HS-27A (cell line): ENCODE results near the gene MTCH2.
"Not testable (repeated sequence)": the region's sequence is repeated elsewhere in the genome, so short reads cannot be mapped to it uniquely, and the experiment has no call there.

Experiments used
- DNase-seq: peaks from one replicate; pipeline ENCODE4 v3.0.0-alpha.2; 2012; ENCODE audit warnings: low read depth, missing footprints

Gene MTCH2

DNA sequence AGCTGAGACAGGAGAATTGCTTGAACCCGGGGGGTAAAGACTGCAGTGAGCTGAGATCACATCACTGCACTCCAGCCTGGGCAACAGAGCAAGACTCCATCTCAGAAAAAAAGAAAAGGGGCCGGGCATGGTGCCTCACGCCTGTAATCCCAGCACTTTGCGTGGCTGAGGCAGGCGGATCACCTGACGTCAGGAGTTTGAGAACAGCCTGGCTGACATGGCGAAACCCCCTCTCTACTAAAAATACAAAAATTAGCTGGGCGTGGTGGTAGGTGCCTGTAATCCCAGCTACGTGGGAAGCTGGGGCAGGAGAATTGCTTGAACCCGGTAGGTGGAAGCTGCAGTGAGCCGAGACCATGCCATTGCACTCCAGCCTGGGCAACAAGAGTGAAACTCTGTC, 6.0 kb downstream of the MTCH2 start:
- DNase-seq, result not testable (repeated sequence)

DNA sequence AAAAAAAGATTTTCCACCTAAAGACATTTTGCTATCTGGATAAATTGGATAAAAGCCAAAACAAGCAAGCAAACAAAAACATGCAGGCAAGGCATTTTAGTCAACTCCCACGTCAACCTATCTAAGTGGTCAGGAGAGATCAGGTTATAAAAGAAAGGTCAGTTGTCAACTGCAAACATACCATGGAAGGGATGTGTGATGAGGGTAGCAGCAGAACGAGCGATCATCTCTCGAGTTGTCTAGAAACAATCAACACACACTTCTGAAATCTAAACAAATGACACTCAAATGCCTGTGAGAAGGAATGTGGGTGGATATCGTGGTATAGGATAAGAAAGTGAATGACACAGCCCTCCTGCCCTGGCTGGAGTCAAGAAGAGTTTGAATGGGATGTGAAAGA, 10.9 kb downstream of the MTCH2 start:
- DNase-seq, result no peak

DNA sequence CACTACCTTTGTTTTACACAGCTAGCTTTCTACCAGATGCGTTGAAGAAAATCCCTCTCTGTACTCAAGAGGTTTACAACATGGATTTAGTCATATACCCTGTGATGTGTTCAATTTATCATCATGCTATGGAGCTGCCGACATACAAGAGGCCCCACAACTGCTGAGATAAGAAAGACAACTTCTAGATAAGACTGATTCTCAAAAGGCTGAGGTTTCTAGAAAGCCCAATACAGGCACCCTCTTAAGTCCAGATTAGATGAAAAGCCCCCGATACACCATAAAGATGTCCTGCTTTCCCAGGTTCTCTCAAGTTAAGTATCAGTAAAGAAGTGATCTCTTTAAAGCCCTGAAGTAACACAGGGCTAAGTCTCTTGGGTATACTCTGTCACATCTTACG, 14.3 kb downstream of the MTCH2 start:
- DNase-seq, result no peak

DNA sequence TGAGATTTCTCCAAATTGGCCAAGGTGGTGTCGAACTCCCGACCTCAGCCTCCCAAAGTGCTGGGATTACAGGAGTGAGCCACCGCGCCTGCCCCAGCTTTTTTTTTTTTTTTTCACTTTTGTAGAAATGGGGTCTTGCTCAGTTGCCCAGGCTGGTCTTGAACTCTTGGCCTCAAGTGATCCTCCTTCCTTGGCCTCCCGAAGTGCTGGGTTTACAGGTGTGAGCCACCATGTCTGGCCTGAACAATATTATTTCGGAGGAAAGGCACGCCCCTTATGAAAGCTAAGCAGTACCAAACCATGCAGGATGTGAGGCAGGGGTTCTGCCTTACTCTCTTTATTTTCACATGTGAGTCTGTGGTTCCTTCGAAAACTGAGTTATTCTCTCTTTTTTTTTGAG, 16.1 kb downstream of the MTCH2 start:
- DNase-seq, result no peak

DNA sequence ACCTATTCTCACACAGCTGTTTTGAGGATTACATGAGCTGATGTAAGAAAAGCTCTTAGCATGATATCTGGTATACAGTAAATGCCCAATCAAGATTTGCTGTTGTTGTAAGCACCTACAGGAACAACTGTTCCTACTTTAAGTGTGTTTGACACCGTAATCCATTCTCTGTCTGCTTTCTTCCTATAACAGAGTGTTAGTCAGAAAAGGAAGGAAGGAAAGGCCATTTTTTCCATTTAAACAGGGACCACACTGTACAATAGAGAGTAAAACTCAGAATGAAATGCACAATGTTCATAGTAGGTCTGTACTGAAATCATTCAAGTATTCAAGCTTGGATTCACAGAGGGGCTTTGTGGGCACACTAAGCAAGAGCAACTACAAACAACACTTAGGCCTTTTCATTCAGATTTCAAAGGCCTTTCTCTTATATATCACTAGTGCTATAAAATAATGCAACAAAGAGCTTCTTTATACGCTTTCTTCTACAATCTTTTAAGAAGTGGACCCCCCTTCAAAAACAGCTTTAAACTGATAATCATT, 21.5 kb downstream of the MTCH2 start:
- DNase-seq, result no peak

DNA sequence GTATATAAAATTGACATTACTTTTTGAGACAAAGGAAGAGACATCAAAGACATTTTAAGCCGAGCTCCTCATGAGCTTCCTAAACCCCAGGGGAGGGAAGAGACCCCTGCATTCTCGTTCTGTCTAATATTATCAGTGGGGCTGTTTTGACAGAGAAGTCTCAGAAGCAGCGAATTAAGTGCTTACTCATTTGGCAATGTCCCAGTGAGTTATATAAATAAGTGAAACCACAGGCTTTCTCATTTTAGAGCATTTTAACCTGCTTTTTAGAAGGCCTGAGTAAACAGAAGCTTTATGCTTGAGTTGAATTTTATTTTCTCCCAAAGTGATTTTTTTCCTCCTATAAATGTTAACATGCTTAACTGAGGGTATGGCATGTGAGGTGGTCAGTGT, 24.9 kb downstream of the MTCH2 start:
- no peak for DNase-seq

DNA sequence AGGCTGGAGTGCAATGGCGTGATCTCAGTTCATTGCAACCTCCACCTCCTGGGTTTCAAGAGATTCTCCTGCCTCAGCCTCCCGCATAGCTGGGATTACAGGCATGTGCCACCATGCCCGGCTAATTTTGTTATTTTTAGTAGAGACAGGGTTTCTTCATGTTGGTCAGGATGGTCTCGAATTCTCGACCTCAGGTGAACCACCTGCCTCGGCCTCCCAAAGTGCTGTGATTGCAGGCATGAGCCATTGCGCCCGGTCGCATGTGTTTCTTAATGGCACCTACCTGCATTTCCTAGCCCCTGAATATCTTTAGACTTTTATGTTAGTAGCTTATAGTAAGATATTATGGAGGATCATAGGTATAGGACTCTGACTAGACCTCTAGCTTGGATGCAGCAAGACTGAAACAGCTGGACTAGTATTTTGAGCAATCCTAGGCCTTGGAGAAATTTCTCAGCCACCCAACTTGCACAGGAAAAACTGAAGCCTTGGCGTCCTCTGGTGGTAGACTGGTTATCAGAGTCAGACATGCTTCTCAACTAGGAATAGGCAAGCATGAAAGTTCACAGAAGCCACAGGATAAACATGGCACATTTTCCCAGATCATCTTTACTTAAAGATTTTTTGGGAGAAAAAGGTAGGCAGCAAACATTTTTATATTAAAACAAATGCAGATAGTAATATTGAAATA, 25.5 kb downstream of the MTCH2 start:
- no peak for DNase-seq

DNA sequence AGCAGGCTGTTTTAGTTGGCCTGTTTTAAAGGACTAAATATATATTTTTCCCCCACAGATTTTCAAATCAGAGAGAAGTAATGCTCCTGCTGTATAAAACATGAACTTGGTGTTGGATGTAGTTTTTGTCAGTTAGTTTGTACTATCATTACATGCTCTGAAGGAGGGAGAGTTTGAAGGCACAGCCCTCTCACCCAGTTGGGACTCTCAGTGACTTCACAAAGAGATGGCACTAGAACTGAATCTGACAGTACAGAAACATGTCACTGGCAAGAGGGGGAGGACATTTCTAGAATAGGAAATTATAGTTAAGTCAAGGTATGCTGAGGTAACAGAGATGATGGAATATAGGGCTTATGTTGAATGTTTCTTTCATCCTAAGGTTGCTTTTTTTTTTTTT, 27.1 kb downstream of the MTCH2 start:
- no peak for DNase-seq

DNA sequence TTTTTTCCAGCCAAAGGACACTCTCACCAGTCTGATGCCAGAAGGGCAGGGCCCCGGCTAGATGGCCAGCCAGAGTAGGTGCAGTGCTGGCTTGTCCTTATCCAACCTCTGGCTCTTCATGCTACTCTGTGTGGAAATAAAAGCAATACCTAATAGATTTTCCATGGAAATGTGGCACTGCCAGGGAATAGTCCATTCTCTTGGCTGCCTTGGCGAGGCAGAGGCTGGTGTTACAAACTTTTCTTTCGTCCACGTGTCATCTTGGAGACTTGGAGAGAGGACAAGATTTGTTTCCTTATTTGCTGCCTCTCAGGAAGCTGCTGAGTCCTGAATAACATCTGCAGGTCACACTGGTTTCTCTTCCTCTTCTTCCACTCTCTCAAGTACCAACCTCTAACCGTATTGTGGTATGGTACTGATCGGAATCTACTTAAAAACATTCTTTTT, 31.0 kb downstream of the MTCH2 start:
- no peak for DNase-seq

DNA sequence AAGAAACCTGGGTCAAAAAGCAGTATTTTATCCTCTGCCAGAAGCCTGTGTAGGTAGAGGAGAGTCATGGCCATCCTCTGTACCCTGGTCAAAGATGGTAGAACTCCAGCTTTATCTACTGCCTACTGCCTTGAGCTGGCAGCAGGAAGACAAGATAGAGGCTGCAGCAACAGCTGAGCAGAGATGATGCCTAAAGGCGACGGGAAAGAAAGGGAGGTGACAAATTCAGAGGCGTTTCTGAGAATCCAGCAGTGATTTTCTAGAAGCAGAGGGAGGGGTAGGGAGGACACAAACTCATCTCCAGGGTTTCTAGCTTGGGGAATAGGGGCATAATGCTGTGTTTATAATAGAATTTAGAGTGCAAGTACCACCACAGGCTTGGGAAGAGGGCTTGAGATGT, 32.7 kb downstream of the MTCH2 start:
- DNase-seq, result no peak

DNA sequence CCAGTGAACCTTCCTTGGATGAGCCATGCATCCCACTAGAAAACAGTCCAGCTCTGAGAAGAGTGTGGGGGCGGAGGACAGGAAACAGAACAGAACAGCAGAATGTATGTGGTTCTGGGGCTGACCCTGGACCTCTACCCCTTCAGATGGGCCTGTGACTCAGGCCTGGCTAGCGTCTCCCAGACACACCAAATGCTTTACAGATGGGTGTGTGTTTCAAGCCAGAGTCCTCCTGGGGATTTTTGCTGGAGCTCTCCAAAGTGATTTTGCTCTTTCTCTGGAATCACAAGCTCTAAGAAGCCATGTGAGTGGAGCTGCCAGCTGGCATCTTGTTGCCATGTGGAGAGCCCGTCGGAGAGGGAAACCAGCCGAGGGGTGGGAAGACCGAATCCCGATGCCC, 35.0 kb downstream of the MTCH2 start:
- DNase-seq, result no peak

DNA sequence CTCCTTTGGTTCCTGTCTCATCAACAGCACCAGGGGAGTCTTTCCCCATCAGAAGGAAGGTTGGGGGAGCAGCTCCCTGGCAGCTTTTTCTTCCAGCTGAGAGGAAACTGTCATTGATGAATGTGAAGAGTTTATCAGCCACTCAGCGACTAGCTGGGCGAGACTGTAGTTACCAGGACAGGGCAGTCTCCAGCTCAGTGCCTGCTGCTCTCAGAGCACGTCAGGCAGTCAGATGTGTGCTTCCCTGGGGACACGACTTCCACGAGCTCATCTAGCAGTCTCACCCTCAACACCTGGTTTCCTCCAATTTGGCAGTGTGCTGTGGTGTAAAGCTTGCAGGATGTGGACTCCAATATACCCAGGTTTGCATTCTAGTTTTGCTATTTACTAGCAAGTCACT, 35.6 kb downstream of the MTCH2 start:
- DNase-seq, result no peak

DNA sequence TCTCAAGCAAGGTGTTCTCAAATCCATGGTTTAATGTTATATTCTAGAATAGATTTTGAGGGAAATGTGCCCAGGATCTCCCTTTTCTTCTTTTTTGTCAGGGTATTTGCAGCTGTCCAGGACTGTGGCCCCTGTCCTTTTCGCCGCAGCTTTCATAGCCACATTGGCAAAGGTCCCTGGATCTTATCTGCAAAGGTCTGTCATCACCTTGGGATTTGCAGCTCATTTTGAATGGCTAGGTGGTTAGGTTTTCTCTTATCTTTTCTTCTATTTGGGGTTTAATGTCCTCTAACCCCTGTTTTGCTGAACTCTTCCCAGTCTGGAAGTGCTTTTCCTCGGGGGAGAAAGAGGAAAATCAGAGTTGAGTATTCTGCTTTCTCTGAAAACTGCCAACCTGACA, 36.4 kb downstream of the MTCH2 start:
- no peak for DNase-seq

DNA sequence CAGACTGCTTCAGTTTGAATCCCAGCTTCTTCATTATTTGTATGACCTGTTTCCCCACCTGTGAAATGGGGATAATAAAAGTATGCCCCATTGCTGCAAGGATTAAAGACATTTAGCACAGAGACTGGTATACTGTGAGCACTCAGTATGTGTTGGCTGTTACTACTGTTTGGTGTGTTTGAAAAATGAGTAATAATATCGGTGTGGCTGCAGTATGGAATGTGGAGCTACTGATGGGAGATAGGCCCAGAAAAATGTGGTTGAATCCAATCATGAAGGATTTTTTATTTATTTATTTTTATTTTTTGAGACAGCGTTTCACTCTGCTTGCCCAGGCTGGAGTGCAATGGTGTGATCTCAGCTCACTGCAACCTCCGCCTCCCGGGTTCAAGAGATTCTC, 39.1 kb downstream of the MTCH2 start:
- no peak for DNase-seq

DNA sequence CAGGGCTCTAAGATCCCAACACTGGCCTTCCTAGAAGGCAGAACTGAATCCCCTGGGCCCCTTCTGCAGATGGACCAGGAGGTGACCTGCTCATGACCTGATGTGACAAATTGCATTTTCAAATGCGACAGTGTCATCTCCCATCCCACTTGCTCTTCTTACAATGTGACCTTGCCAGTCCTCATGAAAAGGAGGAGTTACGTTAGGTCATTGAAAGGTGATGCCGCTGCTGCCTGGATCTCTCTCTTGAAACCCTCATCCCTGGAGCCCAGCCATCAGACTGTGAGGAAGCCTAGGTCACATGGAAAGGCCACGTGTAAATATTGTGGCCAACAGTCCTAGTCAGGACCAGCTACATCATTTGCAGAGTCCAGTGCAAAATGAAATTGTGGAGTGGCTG, 42.5 kb downstream of the MTCH2 start:
- no peak for DNase-seq

DNA sequence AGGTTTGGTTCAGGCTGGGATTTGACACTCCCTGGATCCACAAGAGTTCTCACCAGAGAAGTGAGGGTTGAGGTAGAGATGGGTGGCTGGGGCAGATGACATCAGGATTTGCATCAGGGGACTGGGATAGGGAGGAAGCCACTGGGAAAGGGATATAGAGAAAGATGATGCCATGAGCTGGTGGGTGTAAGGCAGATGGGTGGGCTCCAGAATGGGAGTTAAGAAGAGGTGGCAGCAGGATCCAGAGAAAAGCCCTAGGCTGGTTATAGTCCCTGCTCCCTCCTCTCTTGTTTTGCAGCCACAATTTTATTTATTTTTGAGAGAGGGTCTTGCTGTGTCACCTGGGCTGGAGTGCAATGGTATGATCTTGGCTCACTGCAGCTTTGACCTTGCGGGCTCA, 46.4 kb downstream of the MTCH2 start:
- DNase-seq, result no peak

DNA sequence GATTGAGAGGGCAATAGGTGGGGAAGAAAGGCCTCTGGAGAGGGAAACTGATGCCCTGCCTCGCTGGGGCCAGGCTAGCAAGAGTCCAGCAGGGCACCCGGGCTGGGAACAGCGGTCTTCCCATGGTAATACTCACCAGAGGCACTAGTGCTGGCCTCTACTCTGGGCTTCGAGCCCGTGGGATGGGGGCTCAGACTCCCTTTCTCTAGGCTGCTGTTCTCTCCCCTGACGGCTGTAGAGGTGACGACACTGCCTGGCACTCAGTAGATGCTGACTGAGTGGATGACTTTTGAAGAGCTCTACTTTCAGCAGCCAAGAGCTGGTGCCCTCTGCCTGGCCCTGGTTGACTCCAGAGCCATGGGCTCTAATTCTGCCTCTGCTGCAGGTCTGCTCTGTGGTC, 47.3 kb downstream of the MTCH2 start:
- no peak for DNase-seq

DNA sequence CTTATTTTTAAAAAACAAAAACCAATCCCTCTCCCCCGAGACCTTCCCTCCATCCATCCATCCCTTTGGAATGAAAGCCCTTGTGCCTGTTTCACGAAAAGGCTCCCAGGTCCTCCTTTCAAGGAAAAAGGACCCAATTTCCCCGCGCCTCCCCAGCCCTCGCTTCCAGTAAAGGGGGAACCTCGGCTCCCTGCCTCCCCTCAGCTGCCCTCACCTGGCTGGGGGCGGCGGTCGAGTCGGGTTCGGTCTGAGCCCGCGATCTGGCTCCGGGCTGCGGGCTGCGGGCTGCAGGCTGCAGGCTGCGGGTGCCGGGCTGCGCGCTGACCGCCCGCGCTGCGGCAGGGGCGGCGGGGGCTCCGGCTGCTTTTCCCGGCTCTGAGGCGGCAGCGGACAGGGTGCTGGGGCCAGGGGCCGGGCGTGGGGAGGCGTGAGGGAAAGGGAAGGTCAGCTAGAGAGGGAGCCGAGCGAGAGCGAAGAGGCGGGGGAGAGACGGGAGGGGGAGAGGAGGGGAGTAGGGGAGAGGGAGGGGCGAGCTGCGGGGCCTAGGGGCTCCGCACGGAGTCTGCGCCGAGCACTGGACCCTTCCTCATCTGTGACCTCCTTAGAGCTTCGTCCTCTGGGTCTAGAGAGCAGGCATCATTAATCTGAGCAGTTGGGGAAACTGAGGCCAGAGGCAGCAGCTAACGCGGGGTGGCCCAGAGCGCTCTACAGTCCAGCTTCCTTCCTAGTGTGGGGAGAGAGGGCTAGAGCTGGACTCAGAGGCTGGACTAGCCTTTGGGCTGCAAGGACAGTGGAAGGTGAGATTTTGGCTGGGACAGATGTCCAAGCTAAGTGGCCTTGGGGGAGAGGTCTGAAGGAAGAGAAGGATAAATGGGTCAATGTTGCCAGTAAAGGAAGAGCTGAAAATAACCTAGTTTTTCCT, 48.2 kb downstream of the MTCH2 start, which contains the start of gene C1QTNF4:
TSS of gene C1QTNF4 (minus strand) at position 478 of the 922 bp plus-strand sequence. CDS start 3,601 bp downstream, outside the sequence.
- DNase-seq, result no peak

DNA sequence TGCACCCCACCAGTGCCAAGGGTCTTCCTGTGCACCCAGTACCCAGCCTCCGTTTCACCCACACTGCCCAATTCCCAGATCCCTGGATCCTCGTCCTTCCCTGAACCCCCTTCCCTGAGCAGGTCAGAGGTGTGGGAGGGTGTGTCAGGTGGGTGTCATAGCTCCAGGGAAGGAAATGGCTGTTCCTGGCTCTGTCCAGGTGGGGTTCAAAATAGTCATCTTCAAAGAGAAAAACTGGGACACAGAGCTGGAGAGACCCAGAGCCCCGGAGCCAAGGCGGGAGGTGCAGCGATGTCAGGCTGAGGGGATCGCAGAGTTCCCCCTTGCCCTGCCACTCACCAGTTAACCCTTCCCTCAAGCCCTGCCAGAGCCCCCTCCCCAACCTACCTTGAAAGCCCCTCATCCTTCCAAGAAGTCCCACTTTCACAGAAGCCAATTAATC, 48.8 kb downstream of the MTCH2 start:
- DNase-seq, result no peak

DNA sequence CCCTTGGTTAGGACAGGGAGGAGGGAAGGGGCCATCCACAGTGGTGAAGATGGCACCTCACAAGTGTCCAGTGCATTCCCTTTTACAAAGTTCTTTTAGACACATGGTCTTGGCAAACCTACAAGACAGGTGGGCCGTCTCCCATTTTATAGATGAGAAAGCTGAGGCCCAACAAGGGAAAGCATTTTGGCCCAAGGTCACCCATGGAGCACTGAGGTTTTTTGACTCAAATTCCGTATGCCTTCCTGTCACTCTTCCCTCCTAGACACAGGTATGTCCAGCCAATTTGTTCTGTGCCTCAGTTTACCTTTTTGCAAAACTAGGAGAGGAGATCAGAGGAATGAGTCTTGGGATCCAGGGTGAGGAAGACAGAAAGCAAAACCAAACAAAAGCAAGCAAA, 49.4 kb downstream of the MTCH2 start:
- DNase-seq, result no peak

DNA sequence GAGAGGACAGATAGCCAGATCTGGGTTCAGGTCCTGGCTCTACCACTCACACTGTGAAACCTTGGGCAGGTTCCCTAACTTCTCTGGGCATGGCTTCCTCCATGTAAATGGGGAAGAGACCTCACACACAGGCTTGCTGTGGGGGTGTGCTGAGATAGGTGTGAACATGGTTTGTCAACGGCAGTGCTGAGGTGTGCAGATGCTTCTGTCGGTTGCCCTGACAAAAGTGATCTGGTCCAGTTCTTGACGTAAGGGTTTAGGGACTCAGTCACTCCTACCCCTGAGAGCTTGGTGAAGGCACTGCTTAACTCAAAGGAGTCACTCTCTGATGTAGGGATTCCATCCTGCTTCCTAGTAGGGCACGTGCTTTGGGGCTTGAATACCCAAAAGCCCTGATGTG, 50.1 kb downstream of the MTCH2 start:
- no peak for DNase-seq

DNA sequence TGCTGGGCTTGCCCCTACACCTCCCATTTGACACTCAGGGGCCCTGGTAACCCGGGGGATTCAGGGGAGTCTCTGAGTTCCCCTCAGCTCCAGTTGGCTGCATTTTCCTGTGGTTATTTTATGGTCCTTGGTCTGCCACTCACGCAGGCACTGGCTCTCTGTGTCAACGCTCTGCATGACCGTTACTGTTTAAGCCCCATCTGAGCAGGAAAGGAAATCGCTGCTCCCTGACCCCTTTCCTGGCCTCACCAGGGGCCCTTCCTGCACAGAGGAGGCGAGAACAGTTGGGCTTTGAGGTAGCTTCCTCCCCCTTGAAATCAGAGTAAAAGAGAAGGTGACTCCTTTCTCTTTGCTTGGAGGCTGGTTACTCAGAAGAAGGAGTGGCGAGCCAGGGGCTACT, 50.6 kb downstream of the MTCH2 start:
- no peak for DNase-seq
